Dedifferentiated amniotic fluid mesenchymal stem cell (primary cell): ENCODE measurements around the gene TPP2.

ENCODE experiments used
- DNase-seq: peaks from one replicate; pipeline ENCODE4 v3.0.0-alpha.2; 2016; ENCODE audit errors: extremely low spot score

TPP2 gene

GRCh38 chr13:102597029-102597961 lies 509 bp downstream of the TPP2 start:
- DNase-seq: no peak

GRCh38 chr13:102598061-102598460 lies 1.3 kb downstream of the TPP2 start:
- no peak for DNase-seq

- no peak for DNase-seq
Measured at GRCh38 chr13:102599426-102600012, 2.7 kb downstream of the TPP2 start.

GRCh38 chr13:102606537-102607309 lies 9.9 kb downstream of the TPP2 start:
- DNase-seq: no peak

- DNase-seq: no peak
Measured at GRCh38 chr13:102608974-102609373, 12.2 kb downstream of the TPP2 start.

- no peak for DNase-seq
Measured at GRCh38 chr13:102609696-102610095, 12.9 kb downstream of the TPP2 start.

GRCh38 chr13:102610296-102610895 lies 13.6 kb downstream of the TPP2 start:
- no peak for DNase-seq

- DNase-seq: no peak
Measured at GRCh38 chr13:102617697-102618350, 21.0 kb downstream of the TPP2 start.

- DNase-seq: no peak
Measured at GRCh38 chr13:102620516-102620915, 23.7 kb downstream of the TPP2 start.

GRCh38 chr13:102626928-102627327 lies 30.1 kb downstream of the TPP2 start:
- DNase-seq: no peak

- DNase-seq: no peak
Measured at GRCh38 chr13:102628559-102628958, 31.8 kb downstream of the TPP2 start.

GRCh38 chr13:102631198-102631597 lies 34.4 kb downstream of the TPP2 start:
- no peak for DNase-seq

GRCh38 chr13:102638741-102639140 lies 42.0 kb downstream of the TPP2 start:
- DNase-seq: no peak

GRCh38 chr13:102642029-102642428 lies 45.2 kb downstream of the TPP2 start:
- DNase-seq: no peak

GRCh38 chr13:102642475-102642874 lies 45.7 kb downstream of the TPP2 start:
- no peak for DNase-seq

GRCh38 chr13:102643656-102644055 lies 46.9 kb downstream of the TPP2 start:
- no peak for DNase-seq

GRCh38 chr13:102645701-102646100 lies 48.9 kb downstream of the TPP2 start:
- no peak for DNase-seq

- DNase-seq: no peak
Measured at GRCh38 chr13:102648046-102648445, 51.3 kb downstream of the TPP2 start.

GRCh38 chr13:102650444-102650843 lies 53.7 kb downstream of the TPP2 start:
- no peak for DNase-seq

- DNase-seq: peak; percentile 20
Measured at GRCh38 chr13:102651392-102651791, 54.6 kb downstream of the TPP2 start.

GRCh38 chr13:102651892-102652291 lies 55.1 kb downstream of the TPP2 start:
- no peak for DNase-seq

GRCh38 chr13:102654756-102655155 lies 58.0 kb downstream of the TPP2 start:
- DNase-seq: no peak
